Cardiac muscle cell (in vitro differentiated cells and primary cell): ENCODE results near the gene ALPK1. TPM values are rescaled to one million over a fixed set of nuclear protein-coding genes. Genes with fewer than 3 reads are reported as not detected.
A peak's percentile ranks its signal among the peaks of the same experiment; 100 is the strongest.
"Not testable (repeated sequence)": the region's sequence is repeated elsewhere in the genome, so short reads cannot be mapped to it uniquely, and the experiment has no call there.

Experiments
- DNase-seq, 2 donors: peaks; one replicate each; pipeline versions ENCODE4 v3.0.0 to v3.0.0-alpha.2; 2010 to 2017; ENCODE audit warnings: low read depth in 1 of 2, low spot score in 1 of 2
- H3K27ac ChIP-seq: fragments of 200-600 bp; sonication (generic); 2 replicates; pipeline ENCODE4 v1.5.1; 2016
- H3K27me3 ChIP-seq: fragments of 200-600 bp; sonication (generic); 2 replicates; pipeline ENCODE4 v1.6.0; 2016; ENCODE audit warnings: control low read depth
- H3K36me3 ChIP-seq: fragments of 200-600 bp; sonication (generic); 2 replicates; pipeline ENCODE4 v1.5.1; 2016; ENCODE audit warnings: control low read depth
- H3K4me1 ChIP-seq: fragments of 200-600 bp; sonication (generic); 2 replicates; pipeline ENCODE4 v1.8.1; 2017; ENCODE audit warnings: low read depth, mild to moderate bottlenecking, mixed run types
- H3K4me3 ChIP-seq: fragments of 200-600 bp; sonication (generic); 2 replicates; pipeline ENCODE4 v1.5.1; 2016; ENCODE audit warnings: mild to moderate bottlenecking
- H3K9me3 ChIP-seq: fragments of 200-600 bp; sonication (generic); 2 replicates; pipeline ENCODE4 v1.5.1; 2017; ENCODE audit warnings: low read depth, mild to moderate bottlenecking, control low read depth
- polyA plus RNA-seq: library from polyadenylated mRNA; unstranded; fragments of >200 nt; fragmentation: Nextera tagmentation; extraction: Ambion mirVana; gene quantifications from 2 replicates; pipeline ENCODE4 v1.2.1, GENCODE V29; 2016
- total RNA-seq: library from RNA; depleted of rRNA; stranded (reverse); fragments of >200 nt; gene quantifications from 2 replicates; pipeline ENCODE4 v1.2.3, GENCODE V29; 2016
- TF ChIP-seq, protein P1 (sequence below): IDR thresholded peaks from 2 replicates; pipeline ENCODE4 v1.5.1; 2012; ENCODE audit warnings: low read depth, mild to moderate bottlenecking, low read length

Gene ALPK1
- total and polyA plus RNA-seq, 2 experiments from 2014 or later: 0.56 to 0.80 TPM

DNA sequence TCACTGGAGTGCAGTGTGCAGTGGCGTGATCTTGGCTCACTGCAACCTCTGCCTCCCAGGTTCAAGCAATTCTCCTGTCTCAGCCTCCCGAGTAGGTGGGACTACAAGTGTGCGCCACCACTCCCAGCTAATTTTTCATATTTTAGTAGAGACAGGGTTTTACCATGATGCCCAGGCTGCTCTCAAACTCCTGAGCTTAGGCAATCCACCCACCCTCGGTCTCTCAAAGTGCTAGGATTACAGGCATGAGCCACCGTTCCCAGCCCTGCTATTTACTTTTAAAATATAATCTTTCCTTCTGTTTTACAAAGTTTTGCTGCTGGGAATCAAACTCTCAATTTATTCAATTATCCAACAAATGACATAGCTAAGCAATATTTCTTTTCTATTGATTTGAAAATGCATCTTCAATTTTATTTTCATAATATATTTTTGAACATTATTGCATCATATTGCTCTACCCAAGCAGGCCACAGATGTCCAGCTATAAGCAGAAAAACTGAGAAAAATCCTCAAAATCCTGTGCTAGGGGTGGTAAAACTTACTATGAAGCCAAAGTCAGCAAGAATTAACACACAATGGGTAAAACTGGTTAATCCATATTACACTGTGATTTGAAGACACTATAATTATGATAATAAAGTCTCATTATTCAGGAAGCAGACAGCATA is 16.6 kb upstream of the ALPK1 start:
- Histone ChIP-seq H3K9me3 (no peaks in the 10 kb centered on the region), H3K4me3 (no peak overlapping the region), H3K27ac (no peak overlapping the region), H3K4me1 (peaks cover 14% of the 10 kb centered on the region), H3K36me3 (no peaks in the 10 kb centered on the region), H3K27me3 (no peaks in the 10 kb centered on the region)
- DNase-seq: no peak
- TF ChIP-seq, protein P1, sequence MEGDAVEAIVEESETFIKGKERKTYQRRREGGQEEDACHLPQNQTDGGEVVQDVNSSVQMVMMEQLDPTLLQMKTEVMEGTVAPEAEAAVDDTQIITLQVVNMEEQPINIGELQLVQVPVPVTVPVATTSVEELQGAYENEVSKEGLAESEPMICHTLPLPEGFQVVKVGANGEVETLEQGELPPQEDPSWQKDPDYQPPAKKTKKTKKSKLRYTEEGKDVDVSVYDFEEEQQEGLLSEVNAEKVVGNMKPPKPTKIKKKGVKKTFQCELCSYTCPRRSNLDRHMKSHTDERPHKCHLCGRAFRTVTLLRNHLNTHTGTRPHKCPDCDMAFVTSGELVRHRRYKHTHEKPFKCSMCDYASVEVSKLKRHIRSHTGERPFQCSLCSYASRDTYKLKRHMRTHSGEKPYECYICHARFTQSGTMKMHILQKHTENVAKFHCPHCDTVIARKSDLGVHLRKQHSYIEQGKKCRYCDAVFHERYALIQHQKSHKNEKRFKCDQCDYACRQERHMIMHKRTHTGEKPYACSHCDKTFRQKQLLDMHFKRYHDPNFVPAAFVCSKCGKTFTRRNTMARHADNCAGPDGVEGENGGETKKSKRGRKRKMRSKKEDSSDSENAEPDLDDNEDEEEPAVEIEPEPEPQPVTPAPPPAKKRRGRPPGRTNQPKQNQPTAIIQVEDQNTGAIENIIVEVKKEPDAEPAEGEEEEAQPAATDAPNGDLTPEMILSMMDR: no peak

GRCh38 chr4:112281895-112282398 is 15.2 kb upstream of the ALPK1 start:
- H3K27ac ChIP-seq, H3K4me3 ChIP-seq, H3K27me3 ChIP-seq, DNase-seq, H3K9me3 ChIP-seq, H3K36me3 ChIP-seq: not testable (repeated sequence)
- H3K4me1 ChIP-seq: peaks cover 14% of the 10 kb centered on the region

DNA sequence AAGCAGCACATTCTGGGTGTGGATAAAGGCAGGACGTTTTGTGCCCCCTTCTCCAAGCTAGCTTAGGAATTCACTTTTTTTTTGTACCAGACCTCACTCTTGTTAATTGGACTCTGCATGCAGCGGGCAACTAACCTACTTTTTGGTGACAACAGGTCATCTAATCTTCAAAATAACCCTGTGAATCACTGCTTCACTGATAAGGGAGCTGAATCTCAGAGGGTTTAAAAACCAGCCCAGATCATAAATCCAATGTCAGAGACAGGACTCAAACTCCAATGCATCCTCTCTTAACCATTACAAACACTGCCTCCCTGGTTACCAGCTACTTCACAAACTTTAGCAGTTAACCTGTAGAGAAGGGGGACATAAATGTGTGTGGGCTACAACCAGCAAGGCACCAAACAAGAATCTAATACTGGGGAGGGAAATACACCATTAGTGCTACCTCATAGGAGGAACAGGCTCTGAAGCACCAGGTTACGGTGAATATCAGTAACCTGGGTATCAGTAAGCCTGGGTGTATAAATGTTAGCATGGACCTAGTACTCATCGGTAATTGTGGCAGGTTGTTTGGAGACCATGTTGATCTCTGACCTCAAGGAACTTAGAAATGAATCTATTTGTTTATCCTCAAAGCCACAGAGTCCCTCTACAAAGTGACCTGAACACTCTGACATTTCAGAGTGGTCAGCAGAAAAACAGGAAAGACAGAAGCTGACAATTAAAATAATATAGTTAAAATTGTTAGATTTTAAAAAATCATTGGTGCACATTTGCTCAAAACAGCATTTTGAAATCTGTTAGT is 14.1 kb upstream of the ALPK1 start:
- no peak overlapping the region for H3K4me3 ChIP-seq
- H3K27me3 ChIP-seq: no peaks in the 10 kb centered on the region
- peaks cover 14% of the 10 kb centered on the region for H3K4me1 ChIP-seq
- no peaks in the 10 kb centered on the region for H3K36me3 ChIP-seq
- DNase-seq: no peak
- H3K27ac ChIP-seq: no peak overlapping the region
- TF ChIP-seq, protein P1: no peak
- no peaks in the 10 kb centered on the region for H3K9me3 ChIP-seq

- Histone ChIP-seq H3K4me1 (peaks cover 10% of the 10 kb centered on the region), H3K4me3 (peak overlapping the region; percentile 81), H3K27me3 (no peaks in the 10 kb centered on the region), H3K36me3 (no peaks in the 10 kb centered on the region), H3K9me3 (no peaks in the 10 kb centered on the region), H3K27ac (no peak overlapping the region)
- DNase-seq: peak in 1 of 2 donors; percentile 22
- TF ChIP-seq, protein P1: no peak
Measured at GRCh38 chr4:112284166-112284565, 13.0 kb upstream of the ALPK1 start.

- peak overlapping the region; percentile 81 for H3K4me3 ChIP-seq
- H3K36me3 ChIP-seq: no peaks in the 10 kb centered on the region
- TF ChIP-seq, protein P1: no peak
- DNase-seq: peak in 1 of 2 donors; percentile 60
- no peaks in the 10 kb centered on the region for H3K27me3 ChIP-seq
- no peak overlapping the region for H3K27ac ChIP-seq
- H3K9me3 ChIP-seq: no peaks in the 10 kb centered on the region
- peaks cover 4% of the 10 kb centered on the region for H3K4me1 ChIP-seq
Measured at GRCh38 chr4:112284662-112285411, 12.3 kb upstream of the ALPK1 start.
